GM21529 (cell line): ENCODE measurements around the gene LGALS1.
A peak's percentile ranks its signal among the peaks of the same experiment; 100 is the strongest.
"Not testable (repeated sequence)": the region's sequence is repeated elsewhere in the genome, so short reads cannot be mapped to it uniquely, and the experiment has no call there.

Experiments used
- ATAC-seq: cut with Tn5 transposase; IDR thresholded peaks from one replicate; pipeline ENCODE4 v1.9.1; 2021; ENCODE audit not compliant: unreplicated experiment

LGALS1 gene

GRCh38 chr22:37639070-37639760 is 36.2 kb upstream of the LGALS1 start, which contains the start of gene SH3BP1:
Gene SH3BP1 (plus strand): TSS chr22:37639669. CDS start chr22:37639788, 119 bp downstream.
- ATAC-seq, result no peak

GRCh38 chr22:37639771-37640590 is 35.5 kb upstream of the LGALS1 start:
- ATAC-seq, result no peak

DNA sequence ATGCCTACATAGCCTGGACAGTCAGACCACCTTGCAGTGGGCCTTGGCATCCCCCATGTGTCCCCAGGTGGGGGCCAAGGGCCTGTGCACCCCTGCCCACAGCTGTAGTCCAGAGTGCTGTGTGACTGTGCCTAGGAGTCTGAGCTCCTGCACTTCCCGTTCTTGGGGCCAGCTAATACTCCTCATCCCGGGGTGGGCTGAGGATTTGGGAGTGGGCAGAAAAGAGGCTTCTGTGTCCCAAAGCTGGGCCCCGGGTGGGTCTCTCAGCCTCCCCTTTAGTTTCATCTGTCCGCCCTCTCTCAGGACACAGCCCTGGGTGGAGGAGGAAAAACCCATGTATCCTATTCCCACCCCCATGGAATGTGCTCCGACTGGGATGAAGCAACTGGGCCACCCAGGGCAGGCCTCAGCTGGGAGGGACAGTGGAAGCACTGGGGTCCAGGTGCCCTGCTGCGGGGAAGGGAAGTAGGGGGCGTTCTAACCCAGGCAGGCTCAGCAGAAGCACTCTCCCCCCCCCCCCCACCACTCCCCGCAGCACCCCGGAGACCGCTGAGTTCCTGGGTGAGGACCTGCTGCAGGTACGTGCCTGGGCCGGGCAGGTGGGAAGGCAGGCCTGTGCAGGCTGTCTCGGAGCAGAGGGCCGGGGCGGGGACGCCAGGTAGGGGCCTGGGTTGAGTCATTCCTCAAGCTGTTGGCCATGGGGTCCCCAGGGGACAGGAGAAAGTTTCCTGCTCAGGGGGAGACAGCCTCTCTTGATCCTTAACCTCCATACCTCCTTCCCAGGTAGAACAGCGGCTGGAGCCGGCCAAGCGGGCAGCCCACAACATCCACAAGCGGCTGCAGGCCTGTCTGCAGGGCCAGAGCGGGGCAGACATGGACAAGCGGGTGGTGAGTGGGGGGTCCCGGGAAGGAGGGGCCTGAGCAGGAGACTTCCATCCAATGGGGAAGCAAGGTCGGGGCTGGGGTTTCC is 34.6 kb upstream of the LGALS1 start:
- ATAC-seq, result no peak

DNA sequence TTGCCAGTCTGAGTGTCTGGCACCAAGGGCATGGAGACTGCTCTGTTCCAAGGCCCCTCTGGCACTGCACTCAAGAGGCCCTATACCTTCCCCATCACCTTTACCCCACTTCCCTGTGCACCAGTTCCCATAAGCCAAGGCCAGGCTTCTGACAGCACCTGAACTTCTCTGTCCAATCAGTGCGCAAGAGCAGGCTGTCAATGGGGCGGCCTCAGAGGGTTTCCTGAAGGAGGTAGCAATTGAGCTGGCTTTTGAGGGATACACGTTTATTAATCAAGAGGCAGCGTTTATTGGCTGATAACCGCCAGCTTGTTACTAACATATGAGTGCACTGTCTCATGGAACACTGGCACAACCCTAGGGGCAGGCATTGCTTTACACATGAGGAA is 33.9 kb upstream of the LGALS1 start:
- ATAC-seq, result no peak

DNA sequence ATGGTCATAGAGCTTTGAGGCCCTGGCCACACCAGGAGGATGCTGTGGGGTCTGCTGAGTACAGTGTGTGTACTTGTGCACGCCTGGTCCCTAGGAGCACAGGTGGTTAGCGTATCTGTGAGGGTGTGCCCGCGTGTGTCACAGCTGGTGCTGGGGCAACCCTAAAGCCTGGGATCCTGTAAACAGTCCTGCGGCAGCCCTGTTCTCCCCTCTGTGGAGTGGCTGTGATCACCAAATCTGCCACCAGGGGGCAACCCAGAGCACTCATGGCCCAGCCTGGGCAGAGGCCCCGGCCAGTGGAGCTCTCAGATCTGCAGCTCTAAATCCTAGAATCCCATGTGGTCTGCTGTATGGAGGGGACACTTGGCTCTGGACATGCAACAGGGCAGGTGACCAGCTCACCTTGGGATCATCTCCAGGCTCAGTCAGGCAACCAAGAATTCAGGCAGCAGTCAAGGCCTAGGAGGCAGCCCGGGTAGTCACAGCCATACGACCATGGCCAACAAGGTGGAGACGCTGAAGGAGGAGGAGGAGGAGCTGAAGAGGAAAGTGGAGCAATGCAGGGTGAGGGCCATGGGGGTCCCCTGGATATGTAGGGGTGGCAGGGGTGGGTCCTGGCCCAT is 32.1 kb upstream of the LGALS1 start:
- ATAC-seq, result no peak

- no peak for ATAC-seq
Measured at GRCh38 chr22:37647317-37647716, 28.1 kb upstream of the LGALS1 start.

- ATAC-seq, result no peak
Measured at GRCh38 chr22:37647928-37648327, 27.5 kb upstream of the LGALS1 start.

DNA sequence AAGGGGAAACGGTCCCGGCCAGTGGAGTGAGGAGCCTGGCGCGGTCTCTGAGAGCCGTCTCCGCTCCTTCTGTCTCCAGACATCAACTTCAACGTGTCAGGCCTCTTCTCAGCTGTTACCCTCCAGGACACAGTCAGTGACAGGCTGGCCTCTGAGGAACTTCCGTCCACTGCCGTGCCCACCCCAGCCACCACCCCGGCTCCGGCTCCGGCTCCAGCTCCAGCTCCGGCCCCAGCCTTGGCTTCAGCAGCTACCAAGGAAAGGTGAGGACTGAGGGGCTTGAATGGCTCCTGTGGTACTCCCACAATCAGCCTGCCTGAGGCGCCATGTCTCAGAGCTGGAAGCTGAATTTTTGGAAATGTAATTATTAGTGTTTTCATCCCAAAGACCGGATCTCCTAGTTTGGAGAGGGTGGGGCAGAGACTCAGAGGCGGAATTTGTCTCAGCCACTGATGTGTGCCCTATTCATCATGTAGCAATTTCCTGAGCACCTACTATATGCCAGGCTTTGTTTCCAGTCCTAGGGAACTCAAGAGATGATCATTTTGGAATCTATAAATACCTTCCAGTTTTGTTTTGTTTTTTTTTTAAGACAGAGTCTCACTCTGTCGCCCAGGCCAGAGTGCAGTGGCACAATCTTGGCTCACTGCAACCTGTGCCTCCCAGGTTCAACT is 24.8 kb upstream of the LGALS1 start:
- no peak for ATAC-seq

- ATAC-seq, result no peak
Measured at GRCh38 chr22:37654563-37655251, 20.7 kb upstream of the LGALS1 start.

GRCh38 chr22:37655252-37655563 is 20.2 kb upstream of the LGALS1 start:
- no peak for ATAC-seq

DNA sequence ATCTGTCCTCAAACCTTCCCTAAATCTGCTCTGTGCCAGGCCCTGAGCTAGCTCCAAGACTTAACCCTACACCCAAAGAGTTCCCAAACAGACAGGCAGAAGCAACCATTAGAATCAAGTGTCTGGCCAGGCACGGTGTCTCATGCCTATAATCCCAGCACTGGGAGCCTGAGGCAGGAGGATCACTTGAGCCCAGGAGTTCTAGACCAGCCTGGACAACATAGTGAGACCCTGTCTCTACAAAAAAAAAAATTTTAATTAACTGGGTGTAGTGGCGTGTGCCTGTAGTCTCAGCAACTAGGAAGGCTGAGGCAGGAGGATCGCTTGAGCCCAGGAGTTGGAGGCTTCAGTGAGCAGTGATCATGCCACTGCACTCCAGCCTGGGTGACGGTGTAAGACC is 18.9 kb upstream of the LGALS1 start:
- not testable (repeated sequence) for ATAC-seq

DNA sequence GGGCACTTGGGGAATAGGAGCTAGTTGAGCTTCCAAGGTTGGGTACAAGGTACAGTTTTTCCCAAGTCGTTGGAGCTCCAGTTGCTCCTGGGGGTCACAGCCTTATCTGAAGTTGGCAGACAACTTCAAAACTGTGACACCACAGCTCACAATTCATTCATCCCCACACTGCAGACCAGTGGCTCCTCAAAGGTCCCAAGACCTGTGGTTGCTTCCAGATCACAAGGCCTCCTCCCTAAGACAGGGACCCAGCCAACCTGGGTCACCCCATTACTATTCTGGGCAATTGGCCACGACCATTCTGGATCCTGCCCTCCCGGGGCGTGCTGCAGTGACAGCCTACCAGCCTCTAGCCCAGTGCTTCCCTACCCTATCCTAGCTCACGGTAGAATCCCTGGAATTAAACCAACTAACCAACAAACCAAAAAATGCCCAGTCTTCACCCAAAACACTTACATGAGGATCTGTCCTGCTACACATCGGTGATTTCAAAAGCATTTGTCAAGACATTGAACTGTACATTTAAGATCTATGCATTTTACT is 17.8 kb upstream of the LGALS1 start:
- no peak for ATAC-seq

DNA sequence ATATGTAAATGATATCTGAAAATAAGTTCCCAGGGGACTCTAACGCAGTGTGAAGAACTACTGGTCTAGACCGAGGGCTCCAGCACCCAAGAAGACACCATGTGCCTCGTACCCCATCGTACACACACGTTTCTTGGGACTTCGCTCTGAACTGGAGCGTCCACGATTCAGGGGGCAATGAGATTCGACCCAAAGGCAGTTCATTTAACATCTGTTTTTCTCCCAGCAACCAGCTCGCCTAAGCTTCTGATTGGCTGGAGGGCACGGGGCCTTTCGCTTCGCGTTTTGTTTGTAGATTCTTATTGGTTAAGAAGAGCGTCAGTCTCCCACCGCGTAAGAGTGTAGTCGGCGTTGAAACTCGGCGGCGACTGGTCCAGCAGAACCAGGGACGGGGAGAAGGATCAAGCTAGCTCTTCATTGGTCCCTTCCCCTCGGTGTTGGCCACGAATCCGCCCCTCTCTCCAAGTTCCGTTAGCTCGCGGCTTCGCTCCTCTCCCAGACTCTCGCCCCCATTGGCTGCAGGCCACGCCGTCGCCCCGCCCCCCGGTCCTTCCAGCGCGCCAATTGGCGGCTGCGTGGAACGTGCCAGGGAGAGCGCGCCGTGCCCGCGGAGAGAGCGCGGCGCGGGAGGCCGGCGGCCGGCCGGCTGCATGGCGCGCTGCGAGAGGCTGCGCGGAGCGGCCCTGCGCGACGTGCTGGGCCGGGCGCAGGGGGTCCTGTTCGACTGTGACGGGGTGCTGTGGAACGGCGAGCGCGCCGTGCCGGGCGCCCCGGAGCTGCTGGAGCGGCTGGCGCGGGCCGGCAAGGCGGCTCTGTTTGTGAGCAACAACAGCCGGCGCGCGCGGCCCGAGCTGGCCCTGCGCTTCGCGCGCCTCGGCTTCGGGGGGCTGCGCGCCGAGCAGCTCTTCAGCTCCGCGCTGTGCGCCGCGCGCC is 17.0 kb upstream of the LGALS1 start, which contains the start of gene PDXP:
Gene PDXP, plus strand, starts transcription at position 591 of the 933 bp plus-strand sequence. Its CDS starts 60 bp downstream, at position 651.
- ATAC-seq, result peak; percentile 75

- peak; percentile 1 for ATAC-seq
Measured at GRCh38 chr22:37659066-37659896, 16.2 kb upstream of the LGALS1 start.

DNA sequence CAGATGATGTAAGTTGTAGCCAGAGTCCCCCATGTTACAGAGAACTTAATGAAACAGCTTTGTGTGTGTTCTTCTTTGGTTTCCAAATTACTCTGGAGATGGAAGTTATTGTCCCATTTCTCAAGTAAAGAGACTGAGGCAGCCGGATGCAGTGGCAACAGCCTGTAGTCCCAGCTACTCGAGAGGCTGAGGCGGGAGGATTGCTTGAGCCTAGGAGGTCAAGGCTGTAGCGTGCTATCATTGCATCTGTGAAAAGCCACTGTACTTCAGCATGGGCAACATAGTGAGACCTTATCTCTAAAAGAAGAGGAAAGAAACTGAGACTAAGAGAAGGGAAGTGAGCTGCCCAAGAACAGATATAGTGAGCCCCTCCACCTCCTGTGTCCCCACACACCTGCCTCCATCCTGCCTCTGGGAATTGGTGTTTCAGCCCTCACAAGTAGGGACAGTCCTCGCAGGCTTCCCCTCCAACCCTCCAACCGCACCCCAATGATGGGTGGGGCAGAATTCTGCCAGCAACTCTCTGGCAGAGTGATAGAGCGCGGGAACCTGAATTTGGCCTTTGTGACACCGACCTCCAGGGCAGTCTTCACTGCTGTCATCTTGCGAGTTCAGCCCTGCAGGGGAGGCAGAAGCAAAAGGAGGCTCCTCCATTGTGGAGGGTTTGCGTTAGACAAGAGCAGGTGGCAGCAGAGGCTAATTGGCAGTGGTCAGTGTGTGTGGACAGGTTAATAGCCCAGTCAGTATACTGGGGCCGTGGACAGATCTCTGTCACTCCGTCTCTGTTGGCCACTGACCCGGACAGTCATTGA is 15.3 kb upstream of the LGALS1 start:
- ATAC-seq, result no peak

DNA sequence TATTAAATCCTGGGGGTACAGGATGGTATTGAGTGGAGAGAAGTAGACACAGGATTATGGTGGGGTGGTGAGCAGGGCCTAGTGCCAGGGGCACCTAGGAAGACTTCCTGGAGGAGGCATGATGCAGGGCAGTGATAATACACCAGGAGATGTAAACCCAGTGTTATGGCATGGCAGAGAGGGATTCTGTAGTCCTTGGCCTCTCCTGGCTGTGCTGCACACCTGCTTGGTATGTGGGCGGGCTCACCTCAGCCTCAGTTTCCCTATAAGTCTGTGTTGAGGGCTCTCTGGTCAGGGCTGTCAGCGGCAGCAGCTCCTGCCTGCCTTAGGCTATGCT is 14.8 kb upstream of the LGALS1 start:
- no peak for ATAC-seq
